ENCODE results near the gene ALAD.
"Not testable (repeated sequence)": the region's sequence is repeated elsewhere in the genome, so short reads cannot be mapped to it uniquely, and the experiment has no call there.

The ALAD gene

GRCh38 chr9:113397203-113397631, 3.9 kb downstream of the ALAD start:
- no peak for DNase-seq

DNA sequence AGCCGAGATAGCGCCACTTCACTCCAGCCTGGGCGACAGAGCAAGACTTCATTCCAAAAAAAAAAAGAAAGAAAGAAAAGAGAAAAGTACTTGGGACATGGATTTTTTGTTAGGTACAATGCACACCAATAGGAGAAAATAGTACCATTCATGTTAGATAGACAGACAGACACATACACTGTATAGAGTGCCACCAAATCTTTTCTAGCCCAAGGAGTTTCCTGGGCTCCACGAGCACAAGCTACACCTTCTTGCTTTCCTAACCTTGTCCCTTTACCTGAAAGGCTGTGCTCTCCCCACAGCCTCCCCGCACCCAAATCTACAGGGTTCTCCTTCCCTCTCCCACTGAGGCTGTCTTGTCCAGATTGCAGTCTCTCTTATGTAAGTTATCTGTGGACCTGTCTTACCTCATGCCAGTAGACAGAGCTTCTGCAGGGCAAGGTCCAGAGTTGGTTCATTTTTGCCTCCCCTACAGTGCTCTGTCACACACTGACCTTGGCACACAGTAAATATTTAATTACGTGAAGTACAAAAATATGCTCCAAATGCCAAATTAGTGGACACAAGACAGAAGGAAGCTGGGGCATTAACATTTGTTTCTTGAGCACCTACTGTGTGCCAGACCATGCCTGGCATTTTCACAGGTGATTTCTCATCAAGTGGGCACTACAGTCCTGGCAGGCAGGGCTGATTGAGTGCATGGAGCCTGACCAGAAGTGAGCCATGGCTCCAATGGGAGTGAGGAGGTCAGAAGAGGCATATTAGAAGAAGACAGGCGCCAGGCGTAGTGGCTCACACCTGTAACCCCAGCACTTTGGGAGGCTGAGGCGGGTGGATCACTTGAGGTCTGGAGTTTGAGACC, 5.9 kb downstream of the ALAD start:
- DNase-seq, result no peak

DNA sequence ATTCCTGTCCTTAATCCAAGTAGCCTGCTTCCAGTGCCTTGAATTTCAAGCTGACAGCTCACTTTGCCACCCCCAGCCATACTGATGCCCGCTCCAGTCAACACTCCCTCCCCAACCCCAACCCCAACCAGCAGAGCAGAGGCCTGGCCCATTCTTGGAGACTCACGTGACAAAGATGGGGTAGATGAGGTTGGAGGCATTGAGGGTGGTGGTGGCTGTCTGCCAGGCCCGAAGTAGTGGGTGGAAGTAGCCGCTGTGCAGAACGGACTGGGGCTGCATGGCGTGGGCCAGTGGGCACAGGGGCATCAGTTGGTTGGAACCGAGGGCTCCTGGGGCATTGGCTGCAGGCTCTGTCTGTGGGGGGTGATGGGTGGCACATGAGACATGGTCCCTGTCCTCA, 7.8 kb downstream of the ALAD start:
- DNase-seq, result no peak

GRCh38 chr9:113391917-113392316, 9.2 kb downstream of the ALAD start:
- DNase-seq, result no peak

- no peak for DNase-seq
Measured at GRCh38 chr9:113390192-113390960, 10.7 kb downstream of the ALAD start.

DNA sequence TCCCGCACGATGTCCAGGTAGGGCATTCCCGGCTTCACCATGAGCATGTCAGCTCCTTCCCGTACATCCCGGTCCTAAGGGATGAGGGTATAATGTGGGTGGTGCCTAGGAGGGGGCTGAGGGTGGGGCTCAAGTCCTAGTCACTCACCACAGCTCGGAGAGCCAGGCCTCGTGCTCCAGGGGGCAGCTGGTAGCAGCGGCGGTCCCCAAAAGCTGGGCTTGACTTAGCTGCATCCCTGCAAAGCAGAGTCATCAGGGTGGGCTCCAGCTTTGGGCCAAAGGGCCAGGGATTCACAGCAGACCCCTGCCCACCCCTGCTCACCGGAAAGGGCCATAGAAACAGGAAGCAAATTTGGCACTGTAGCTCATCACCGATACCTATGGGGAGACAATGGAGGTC, 11.6 kb downstream of the ALAD start:
- DNase-seq, result no peak

GRCh38 chr9:113388833-113389232, 12.3 kb downstream of the ALAD start:
- DNase-seq, result no peak

DNA sequence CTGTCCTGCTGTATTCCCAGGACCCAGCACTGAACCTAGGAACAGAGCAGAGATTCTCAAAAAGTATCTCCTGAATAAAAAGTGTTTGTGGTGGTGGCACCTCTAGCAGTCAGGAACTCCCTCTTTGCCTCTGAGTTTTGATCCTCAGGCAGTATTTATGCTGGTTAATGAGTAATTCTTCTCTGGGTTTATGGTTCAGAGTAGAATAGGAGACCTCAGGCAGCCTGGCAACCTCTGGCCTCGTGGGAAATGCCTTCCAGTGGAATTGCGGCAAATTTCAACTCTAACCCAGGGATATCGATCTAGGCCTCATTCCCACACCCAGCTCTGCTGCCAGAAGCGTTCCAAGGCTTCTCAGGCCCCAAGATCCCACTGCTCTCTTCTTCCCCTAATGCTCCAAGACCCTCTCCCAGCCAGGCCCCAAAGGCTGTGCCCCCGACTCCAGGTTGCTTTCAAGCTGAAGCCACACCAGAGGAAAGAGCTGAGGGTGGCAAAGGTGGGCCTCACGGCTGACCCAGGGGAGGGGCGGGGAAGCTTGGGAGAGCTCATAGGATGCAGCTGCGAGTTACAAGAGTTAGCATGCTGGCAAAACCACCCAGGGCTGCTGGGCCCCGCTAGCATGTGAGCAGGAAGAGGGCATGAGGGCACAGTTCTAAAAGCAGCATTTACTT, 13.4 kb downstream of the ALAD start:
- no peak for DNase-seq

- DNase-seq, result no peak
Measured at GRCh38 chr9:113386571-113387393, 14.3 kb downstream of the ALAD start.

DNA sequence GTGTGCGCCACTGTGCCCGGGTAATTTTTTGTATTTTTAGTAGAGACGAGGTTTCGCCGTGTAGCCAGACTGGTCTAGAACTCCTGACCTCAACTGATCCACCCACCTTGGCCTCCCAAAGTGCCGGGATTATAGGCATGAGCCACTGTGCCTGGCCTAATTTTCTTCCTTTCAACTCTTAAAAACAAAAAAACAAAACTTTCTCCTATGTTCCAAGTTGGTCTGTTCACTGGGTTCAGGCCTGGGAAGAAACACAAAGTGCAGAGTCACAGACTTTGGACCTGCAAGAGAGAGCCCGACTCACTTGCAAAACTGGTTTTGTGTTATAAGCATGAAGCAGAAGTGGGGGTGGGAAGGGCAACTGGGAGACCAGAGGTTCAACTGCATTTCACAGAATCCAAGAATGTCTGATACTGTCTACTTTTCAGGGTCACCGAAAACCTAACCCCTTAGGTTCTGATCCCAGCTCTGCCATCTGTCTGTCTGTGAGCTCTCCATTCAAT, 19.1 kb downstream of the ALAD start:
- no peak for DNase-seq

DNA sequence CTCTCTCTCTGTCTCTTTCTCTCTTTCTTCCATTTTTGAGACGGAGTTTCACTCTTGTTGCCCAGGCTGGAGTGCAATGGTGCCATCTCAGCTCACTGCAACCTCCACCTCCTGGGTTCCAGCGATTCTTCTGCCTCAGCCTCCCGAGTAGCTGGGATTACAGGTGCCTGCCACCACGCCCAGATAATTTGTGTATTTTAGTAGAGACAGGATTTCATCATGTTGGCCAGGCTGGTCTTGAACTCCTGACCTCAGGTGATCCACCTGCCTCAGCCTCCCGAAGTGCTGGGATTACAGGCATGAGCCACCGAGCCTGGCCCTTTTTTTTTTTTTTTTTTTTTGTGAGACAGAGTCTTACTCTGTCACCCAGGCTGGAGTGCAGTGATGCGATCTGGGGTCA, 19.6 kb downstream of the ALAD start:
- not testable (repeated sequence) for DNase-seq

- no peak for DNase-seq
Measured at GRCh38 chr9:113380869-113381378, 20.2 kb downstream of the ALAD start.

DNA sequence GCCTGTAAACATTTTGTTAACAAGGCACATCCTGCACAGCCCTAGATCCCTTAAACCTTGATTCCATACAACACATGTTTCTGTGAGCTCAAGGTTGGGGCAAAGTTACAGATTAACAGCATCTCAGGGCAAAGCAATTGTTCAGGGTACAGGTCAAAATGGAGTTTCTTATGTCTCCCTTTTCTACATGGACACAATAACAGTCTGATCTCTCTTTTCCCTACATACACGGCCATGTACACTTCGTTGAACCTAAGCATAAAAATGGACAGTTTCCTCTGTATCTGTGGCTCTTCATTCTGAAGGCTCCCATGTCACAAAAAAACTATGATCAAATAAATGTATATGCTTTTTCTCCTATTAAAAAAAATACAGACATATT, 21.3 kb downstream of the ALAD start:
- DNase-seq, result not testable (repeated sequence)

GRCh38 chr9:113379094-113379828, 21.8 kb downstream of the ALAD start:
- DNase-seq, result not testable (repeated sequence)

DNA sequence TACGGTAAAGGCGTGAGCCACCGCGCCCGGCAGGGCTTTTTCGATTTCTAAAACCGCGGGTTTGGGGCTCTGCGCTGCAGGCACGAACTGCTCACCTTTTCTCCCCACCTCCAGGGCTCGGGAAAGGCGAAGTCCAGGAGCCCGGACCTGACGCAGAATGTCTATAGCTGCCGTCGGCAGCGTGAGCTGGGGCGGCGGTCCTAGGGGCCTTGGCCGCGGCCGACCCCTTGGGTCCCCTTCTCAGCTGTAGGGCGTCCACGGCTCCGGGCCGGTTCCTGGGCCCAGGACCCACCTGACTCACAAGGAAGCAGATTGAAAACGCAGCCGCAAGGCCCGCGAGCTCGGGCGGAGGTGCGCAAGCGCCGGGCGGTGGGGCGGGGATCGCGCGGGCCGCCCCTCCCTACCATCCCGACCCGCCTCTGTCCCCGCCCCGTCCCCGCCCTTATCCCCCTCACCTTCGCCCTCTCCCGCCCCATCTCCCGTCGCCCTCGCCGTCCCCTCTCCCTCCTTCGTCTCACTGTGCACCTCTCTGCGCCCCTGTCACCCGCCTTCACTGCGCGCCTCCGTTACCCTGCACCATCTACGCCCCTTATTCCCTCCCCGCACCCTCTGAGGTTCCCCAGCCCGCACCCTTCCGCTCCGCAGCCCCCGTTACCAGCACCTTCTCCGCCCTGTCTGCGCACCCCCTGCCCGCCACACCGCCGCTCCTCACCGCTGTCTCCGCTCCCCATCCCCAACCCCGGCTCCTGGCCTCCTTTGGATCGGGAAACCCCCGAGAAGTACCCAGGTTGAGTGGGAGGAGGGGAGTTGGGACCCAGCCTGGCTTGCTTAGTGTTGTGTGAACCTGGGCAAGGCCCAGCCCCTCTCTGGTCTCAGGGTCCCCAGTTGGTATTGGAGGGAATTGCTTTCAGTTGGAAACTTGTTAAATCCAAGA, 24.2 kb downstream of the ALAD start, which contains the start of gene HDHD3:
HDHD3 (minus strand) TSS at position 353 of the 934 bp plus-strand sequence. CDS start 2,632 bp downstream, outside the sequence.
- DNase-seq, result peak; percentile 92

- no peak for DNase-seq
Measured at GRCh38 chr9:113375057-113376023, 25.7 kb downstream of the ALAD start.

DNA sequence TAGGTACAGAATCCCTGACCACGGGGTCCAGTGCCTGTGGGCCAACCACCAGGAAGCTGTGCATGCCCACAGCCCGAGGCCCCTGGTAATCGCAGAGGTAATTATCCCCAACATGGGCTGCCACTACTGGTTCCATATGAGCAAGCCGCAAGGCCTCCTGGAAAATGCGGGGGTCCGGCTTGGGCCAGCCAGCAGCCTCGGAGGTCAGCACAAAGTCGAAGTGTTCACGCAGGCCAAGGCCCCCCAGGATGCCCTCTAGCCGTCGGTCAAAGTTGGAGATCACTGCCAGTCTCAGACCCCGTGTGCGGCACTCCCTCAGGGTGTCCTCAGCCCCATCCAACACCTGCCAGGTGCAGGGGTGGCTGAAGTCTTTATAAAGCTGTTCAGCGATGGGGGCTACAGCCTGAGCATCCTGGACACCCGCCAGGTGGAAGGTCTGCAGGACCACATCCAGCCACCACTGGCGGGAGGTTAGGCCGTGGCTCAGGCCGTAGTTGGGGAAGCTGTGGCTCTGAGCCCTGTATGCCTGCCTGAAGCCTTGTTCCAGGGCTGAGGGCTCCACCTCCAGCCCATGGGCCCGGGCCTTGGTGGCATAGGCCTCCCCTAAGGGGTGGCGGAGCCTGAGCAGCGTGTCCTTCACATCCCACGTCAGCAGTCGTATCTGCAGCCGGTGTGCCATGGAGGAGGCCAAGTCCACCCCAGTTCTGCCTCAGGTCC, 27.2 kb downstream of the ALAD start:
- DNase-seq, result no peak

DNA sequence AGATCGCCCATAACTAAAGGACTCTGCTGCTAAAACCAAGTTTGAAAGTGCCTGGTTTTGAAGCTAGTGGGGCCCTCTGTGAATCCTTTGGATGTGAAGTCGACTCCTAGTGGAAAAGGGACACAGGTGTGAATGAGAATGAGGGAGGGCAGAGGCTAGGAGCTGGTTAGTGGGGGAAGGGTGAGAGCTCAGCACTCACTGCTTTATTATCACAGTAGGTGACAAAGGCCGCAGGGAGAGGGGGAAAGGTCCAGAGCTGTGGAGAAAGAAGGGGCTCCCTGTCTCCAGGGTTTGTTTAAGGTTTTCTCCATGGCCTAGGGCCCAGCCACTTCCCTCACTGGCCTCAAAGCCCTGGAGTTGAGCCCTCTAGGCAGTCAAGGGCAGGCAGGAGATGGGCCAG, 27.8 kb downstream of the ALAD start:
- DNase-seq, result no peak

Data from activated CD8-positive, alpha-beta memory T cell treated with anti-CD3 and anti-CD28 coated beads for 24 hours (primary cell).